GM12875 (cell line): Measurements from ENCODE around the gene SLC2A11.

Experiments used
- H3K4me3 ChIP-seq: one replicate; pipeline ENCODE4 v1.5.1; 2011; ENCODE audit warnings: low read depth, low read length, control low read depth
- CTCF ChIP-seq: IDR thresholded peaks from 2 replicates; pipeline ENCODE4 v1.5.1; 2011; ENCODE audit warnings: low read depth, mild to moderate bottlenecking, control low read depth, inconsistent platforms, low read length, moderate library complexity, borderline replicate concordance; ENCODE audit not compliant: insufficient read depth

SLC2A11 gene

GRCh38 chr22:23926561-23926960, 68.9 kb downstream of the SLC2A11 start:
- no peak for TF ChIP-seq CTCF

More at GRCh38 chr22:23926561-23926960, 68.9 kb downstream of the SLC2A11 start:
- H3K4me3 ChIP-seq = no peak overlapping the region
